Upper lobe of right lung (tissue), 1 donor: ENCODE data around the gene SIL1. TPM values are rescaled to one million over a fixed set of nuclear protein-coding genes. Genes with fewer than 3 reads are reported as not detected.
"Not testable (repeated sequence)": the region's sequence is repeated elsewhere in the genome, so short reads cannot be mapped to it uniquely, and the experiment has no call there.

Source experiments
- ATAC-seq: fragments of 200-7000 bp; cut with Tn5 transposase; one replicate; pipeline ENCODE4 v1.9.1; 2020; ENCODE audit warnings: mild to moderate bottlenecking, moderate library complexity
- DNase-seq: peaks from one replicate; pipeline ENCODE4 v3.0.0-alpha.2; 2020
- H3K27ac ChIP-seq: fragments of 200-600 bp; one replicate; pipeline ENCODE4 v1.8.0; 2022
- H3K27me3 ChIP-seq: fragments of 200-600 bp; one replicate; pipeline ENCODE4 v1.8.0; 2022; ENCODE audit warnings: mild to moderate bottlenecking
- H3K36me3 ChIP-seq: fragments of 200-600 bp; one replicate; pipeline ENCODE4 v1.8.0; 2022
- H3K4me1 ChIP-seq: fragments of 200-600 bp; one replicate; pipeline ENCODE4 v1.8.0; 2022
- H3K4me3 ChIP-seq: fragments of 200-600 bp; one replicate; pipeline ENCODE4 v1.8.0; 2022; ENCODE audit warnings: mild to moderate bottlenecking
- H3K9me3 ChIP-seq: fragments of 200-600 bp; one replicate; pipeline ENCODE4 v1.8.0; 2022
- CTCF ChIP-seq: fragments of 200-600 bp; IDR thresholded peaks from one replicate; pipeline ENCODE4 v1.8.0; 2022; ENCODE audit warnings: antibody characterized with exemption
- intact Hi-C: fragments of 100-400 bp; cut with DNase I; formaldehyde crosslinking; loops from one replicate; pipeline ENCODE4 v1.11.0; 2022
- total RNA-seq: library from RNA; stranded (reverse); fragmentation: NEBNext Ultra II Directional; extraction: Animal tissue kit (Norgen Biotek cat#: 25700); gene quantifications from one replicate; pipeline ENCODE4 v1.2.1, GENCODE V29; 2021
- donor health status: DM: no; HTN: yes; CAD: no; lungs with severe emphysema.

The SIL1 gene
- total RNA-seq, 1 donor from 2014 or later: 56.9 TPM

GRCh38 chr5:139196296-139196956 lies 1.7 kb downstream of the SIL1 start:
- TF ChIP-seq CTCF: no peak
- H3K4me1 ChIP-seq: no peaks in the 10 kb centered on the region
- no peak overlapping the region for H3K27ac ChIP-seq
- ATAC-seq: no peak
- no peaks in the 10 kb centered on the region for H3K36me3 ChIP-seq
- no peaks in the 10 kb centered on the region for H3K9me3 ChIP-seq
- intact Hi-C loops: no loop called here
- no peaks in the 10 kb centered on the region for H3K27me3 ChIP-seq
- H3K4me3 ChIP-seq: no peak overlapping the region
- no peak for DNase-seq

- Histone ChIP-seq H3K4me3 (no peak overlapping the region), H3K9me3 (no peaks in the 10 kb centered on the region), H3K27me3 (no peaks in the 10 kb centered on the region), H3K4me1 (peaks cover 9% of the 10 kb centered on the region), H3K36me3 (no peaks in the 10 kb centered on the region), H3K27ac (no peak overlapping the region)
- intact Hi-C loops: no loop called here
- DNase-seq: no peak
- no peak for ATAC-seq
- TF ChIP-seq CTCF: no peak
Observed at GRCh38 chr5:139194486-139194885, 3.7 kb downstream of the SIL1 start.

GRCh38 chr5:139193928-139194327 lies 4.2 kb downstream of the SIL1 start:
- no peak overlapping the region for H3K27ac ChIP-seq
- no peaks in the 10 kb centered on the region for H3K36me3 ChIP-seq
- peaks cover 9% of the 10 kb centered on the region for H3K4me1 ChIP-seq
- TF ChIP-seq CTCF: peak; percentile 29
- intact Hi-C loops: no loop called here
- H3K27me3 ChIP-seq: no peaks in the 10 kb centered on the region
- H3K9me3 ChIP-seq: no peaks in the 10 kb centered on the region
- ATAC-seq (no peak), DNase-seq (no peak)
- no peak overlapping the region for H3K4me3 ChIP-seq

GRCh38 chr5:139192906-139193305 lies 5.3 kb downstream of the SIL1 start:
- H3K4me1 ChIP-seq: peaks cover 16% of the 10 kb centered on the region

GRCh38 chr5:139191954-139192353 lies 6.2 kb downstream of the SIL1 start:
- ATAC-seq, H3K27ac ChIP-seq, H3K4me3 ChIP-seq, H3K36me3 ChIP-seq, H3K9me3 ChIP-seq, intact Hi-C loops, H3K27me3 ChIP-seq, DNase-seq: not testable (repeated sequence)
- H3K4me1 ChIP-seq: peaks cover 16% of the 10 kb centered on the region

More at GRCh38 chr5:139192906-139193305, 5.3 kb downstream of the SIL1 start:
- intact Hi-C loops, H3K9me3 ChIP-seq, H3K36me3 ChIP-seq, ATAC-seq, H3K4me3 ChIP-seq, DNase-seq, H3K27me3 ChIP-seq, H3K27ac ChIP-seq: not testable (repeated sequence)

GRCh38 chr5:139190125-139190524 lies 8.0 kb downstream of the SIL1 start:
- Histone ChIP-seq H3K36me3 (no peaks in the 10 kb centered on the region), H3K9me3 (no peaks in the 10 kb centered on the region), H3K4me1 (peaks cover 26% of the 10 kb centered on the region), H3K4me3 (no peak overlapping the region), H3K27me3 (no peaks in the 10 kb centered on the region), H3K27ac (no peak overlapping the region)
- ATAC-seq: peak; percentile 63
- TF ChIP-seq CTCF: no peak
- DNase-seq: no peak
- intact Hi-C loops: no loop called here
